Natural killer cell (primary cell): ENCODE measurements around the gene MRGPRE. TPM values are rescaled to one million over a fixed set of nuclear protein-coding genes. Genes with fewer than 3 reads are reported as not detected.
"Not testable (repeated sequence)": the region's sequence is repeated elsewhere in the genome, so short reads cannot be mapped to it uniquely, and the experiment has no call there.

Experiments used
- ATAC-seq, 3 donors: fragments of 150-1000 bp in 2 of 3; fragments of 200-7000 bp in 1 of 3; cut with Tn5 transposase; 1 replicate in 1 of 3; 2 replicates in 2 of 3; pipeline ENCODE4 v1.10.0; 2021; ENCODE audit warnings: mild to moderate bottlenecking in 2 of 3, moderate library complexity in 2 of 3
- DNase-seq, 2 donors: peaks; one replicate each; pipeline versions ENCODE4 v3.0.0 to v3.0.0-alpha.2; 2013 to 2021; ENCODE audit warnings: mixed read lengths in 1 of 2
- H3K27ac ChIP-seq: one replicate; pipeline ENCODE4 v1.5.1; 2013; ENCODE audit warnings: mild to moderate bottlenecking, low read length
- H3K27me3 ChIP-seq: one replicate; pipeline ENCODE4 v1.6.1; 2013; ENCODE audit warnings: low read length; ENCODE audit not compliant: control insufficient read depth, insufficient read depth
- H3K36me3 ChIP-seq: one replicate; pipeline ENCODE4 v1.6.1; 2013; ENCODE audit warnings: low read length; ENCODE audit not compliant: control insufficient read depth, insufficient read depth
- H3K4me1 ChIP-seq: one replicate; pipeline ENCODE4 v1.6.1; 2013; ENCODE audit warnings: low read length; ENCODE audit not compliant: control insufficient read depth, insufficient read depth
- H3K4me3 ChIP-seq: one replicate; pipeline ENCODE4 v1.5.1; 2013; ENCODE audit warnings: low read length
- H3K9me3 ChIP-seq: one replicate; pipeline ENCODE4 v1.6.1; 2013; ENCODE audit warnings: low read length; ENCODE audit not compliant: control insufficient read depth, insufficient read depth
- H3K27ac Mint-ChIP-seq, 2 donors: one replicate each; pipeline ENCODE4 v1.8.0; 2022; ENCODE audit warnings: mild to moderate bottlenecking in 2 of 2, mixed read lengths in 2 of 2, moderate library complexity in 1 of 2
- H3K27me3 Mint-ChIP-seq, 2 donors: one replicate each; pipeline ENCODE4 v1.8.0; 2022; ENCODE audit warnings: low read depth in 2 of 2, mixed read lengths in 2 of 2
- H3K36me3 Mint-ChIP-seq: one replicate; pipeline ENCODE4 v1.8.0; 2022; ENCODE audit warnings: mixed read lengths
- H3K4me1 Mint-ChIP-seq, 2 donors: one replicate each; pipeline ENCODE4 v1.8.0; 2022; ENCODE audit warnings: mixed read lengths in 2 of 2
- H3K4me3 Mint-ChIP-seq: one replicate; pipeline ENCODE4 v1.8.0; 2022; ENCODE audit warnings: mild to moderate bottlenecking, moderate library complexity, mixed read lengths
- H3K9me3 Mint-ChIP-seq, 2 donors: one replicate each; pipeline ENCODE4 v1.8.0; 2022; ENCODE audit warnings: mixed read lengths in 2 of 2
- WGBS: methylation state at CpG from one replicate; pipeline ENCODE4 v1.1.7; 2013; ENCODE audit warnings: missing lambda C conversion rate; ENCODE audit not compliant: insufficient coverage; 5-methylcytosine and 5-hydroxymethylcytosine counted together
- intact Hi-C: fragments of 100-400 bp; cut with micrococcal nuclease; formaldehyde crosslinking; loops from one replicate; pipeline ENCODE4 v1.14.2; 2022
- total RNA-seq, 4 donors: library from RNA; stranded (reverse); fragments of 120-200 nt in 1 of 4; gene quantifications; one replicate each; pipeline versions ENCODE4 v1.2.3 to v1.2.4, GENCODE V29; 2013 to 2022
- TF ChIP-seq, protein P1 (sequence below): fragments of 200-600 bp; IDR thresholded peaks from one replicate; pipeline ENCODE4 v1.8.0; 2022; ENCODE audit warnings: antibody characterized with exemption

Gene MRGPRE, protein sequence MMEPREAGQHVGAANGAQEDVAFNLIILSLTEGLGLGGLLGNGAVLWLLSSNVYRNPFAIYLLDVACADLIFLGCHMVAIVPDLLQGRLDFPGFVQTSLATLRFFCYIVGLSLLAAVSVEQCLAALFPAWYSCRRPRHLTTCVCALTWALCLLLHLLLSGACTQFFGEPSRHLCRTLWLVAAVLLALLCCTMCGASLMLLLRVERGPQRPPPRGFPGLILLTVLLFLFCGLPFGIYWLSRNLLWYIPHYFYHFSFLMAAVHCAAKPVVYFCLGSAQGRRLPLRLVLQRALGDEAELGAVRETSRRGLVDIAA
- total RNA-seq, result not detected
- total RNA-seq (2013), result not detected

DNA sequence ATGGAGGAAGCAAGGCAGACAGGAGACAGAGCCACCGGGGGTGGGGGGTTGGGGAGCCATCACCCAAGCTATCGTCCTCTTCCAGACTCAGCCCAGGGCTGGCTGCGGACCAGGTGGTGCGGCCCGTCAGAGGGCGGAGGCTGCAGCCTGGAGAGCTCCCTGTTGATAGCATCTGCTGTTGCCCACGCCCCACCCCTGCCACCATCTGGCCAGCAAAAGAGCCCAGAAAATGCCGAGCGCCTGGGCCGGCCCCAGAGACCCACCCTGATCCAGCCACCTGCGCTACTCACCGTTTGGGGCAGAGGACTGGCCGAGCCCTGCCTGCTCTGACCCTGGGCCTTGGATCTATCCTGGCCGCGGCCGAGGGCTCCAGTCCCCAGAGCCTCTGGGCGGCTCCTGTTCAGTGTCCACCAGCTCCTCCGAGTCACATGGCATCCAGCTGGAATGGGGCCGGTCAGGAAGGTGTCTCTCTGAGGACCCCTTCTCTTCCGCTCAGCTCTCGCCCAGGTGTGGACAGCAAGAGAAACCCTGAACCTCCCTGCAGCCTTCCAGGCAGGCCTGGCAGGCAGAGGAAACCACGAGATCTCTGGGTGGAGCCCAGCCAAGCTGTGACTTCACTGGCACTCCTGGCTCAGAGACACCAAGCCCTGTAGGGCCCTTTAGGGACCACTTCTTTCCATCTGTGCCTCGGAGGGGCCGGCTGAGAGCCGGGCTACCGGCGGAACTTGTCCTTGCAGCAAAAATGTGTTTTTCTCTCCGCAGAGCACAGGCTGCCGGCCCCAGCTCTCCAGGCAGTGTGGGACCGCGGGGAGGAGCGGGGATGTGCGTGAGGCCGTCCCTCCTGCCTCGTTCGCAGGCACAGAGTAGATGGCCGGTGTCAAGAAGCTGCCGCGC lies at the start of gene MRGPRE:
Gene MRGPRE (minus strand): TSS at position 567 of the 894 bp plus-strand sequence. CDS start 3,618 bp downstream, outside the sequence.
- no peak for ATAC-seq
- 85% methylated on average over 39 of the region's 39 CpGs for WGBS

DNA sequence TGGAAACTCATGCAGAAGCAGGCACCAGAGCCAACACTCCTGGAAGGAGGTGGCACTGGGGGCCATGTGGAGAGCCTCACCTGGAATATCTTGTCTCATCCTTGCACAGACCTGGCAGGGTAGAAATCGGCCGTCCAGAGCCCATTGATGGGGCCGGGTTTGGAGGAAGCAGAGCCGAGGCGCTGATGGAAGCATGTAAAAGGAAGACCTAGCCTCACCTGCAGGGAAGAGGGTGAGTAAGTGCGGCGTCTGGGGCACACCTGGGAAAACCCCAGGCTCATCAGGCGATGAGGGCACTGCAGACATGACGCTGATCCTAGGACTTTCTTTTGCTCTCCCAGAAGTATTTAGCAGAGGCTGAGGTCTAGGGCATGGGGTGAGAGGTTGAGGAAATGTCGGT lies 48.9 kb upstream of the MRGPRE start:
- H3K27ac ChIP-seq, H3K9me3 Mint-ChIP-seq, H3K4me1 ChIP-seq, H3K27me3 ChIP-seq, intact Hi-C loops, H3K36me3 ChIP-seq, DNase-seq, H3K4me1 Mint-ChIP-seq, H3K9me3 ChIP-seq, H3K27me3 Mint-ChIP-seq, H3K27ac Mint-ChIP-seq, H3K36me3 Mint-ChIP-seq, H3K4me3 Mint-ChIP-seq, H3K4me3 ChIP-seq, ATAC-seq: not testable (repeated sequence)
- WGBS, result no CpG with 5 or more reads among the region's 10 CpGs

More for the DNA sequence above, at the start of gene MRGPRE:
- Mint-ChIP-seq H3K4me1 (no peaks in the 10 kb centered on the region), H3K4me3 (no peak within 1 kb of the TSS), H3K27me3 (peaks cover 15 to 17% of the 10 kb centered on the region in 2 donors), H3K36me3 (no peaks in the 10 kb centered on the region), H3K9me3 (no peaks in the 10 kb centered on the region), H3K27ac (no peak within 1 kb of the TSS)
- TF ChIP-seq, protein P1, sequence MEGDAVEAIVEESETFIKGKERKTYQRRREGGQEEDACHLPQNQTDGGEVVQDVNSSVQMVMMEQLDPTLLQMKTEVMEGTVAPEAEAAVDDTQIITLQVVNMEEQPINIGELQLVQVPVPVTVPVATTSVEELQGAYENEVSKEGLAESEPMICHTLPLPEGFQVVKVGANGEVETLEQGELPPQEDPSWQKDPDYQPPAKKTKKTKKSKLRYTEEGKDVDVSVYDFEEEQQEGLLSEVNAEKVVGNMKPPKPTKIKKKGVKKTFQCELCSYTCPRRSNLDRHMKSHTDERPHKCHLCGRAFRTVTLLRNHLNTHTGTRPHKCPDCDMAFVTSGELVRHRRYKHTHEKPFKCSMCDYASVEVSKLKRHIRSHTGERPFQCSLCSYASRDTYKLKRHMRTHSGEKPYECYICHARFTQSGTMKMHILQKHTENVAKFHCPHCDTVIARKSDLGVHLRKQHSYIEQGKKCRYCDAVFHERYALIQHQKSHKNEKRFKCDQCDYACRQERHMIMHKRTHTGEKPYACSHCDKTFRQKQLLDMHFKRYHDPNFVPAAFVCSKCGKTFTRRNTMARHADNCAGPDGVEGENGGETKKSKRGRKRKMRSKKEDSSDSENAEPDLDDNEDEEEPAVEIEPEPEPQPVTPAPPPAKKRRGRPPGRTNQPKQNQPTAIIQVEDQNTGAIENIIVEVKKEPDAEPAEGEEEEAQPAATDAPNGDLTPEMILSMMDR, result no peak
- no peaks in the 10 kb centered on the region for H3K27me3 ChIP-seq
- intact Hi-C loops, result no loop called here
- no peak within 1 kb of the TSS for H3K4me3 ChIP-seq
- no peak for DNase-seq
- no peaks in the 10 kb centered on the region for H3K36me3 ChIP-seq
- H3K4me1 ChIP-seq, result no peaks in the 10 kb centered on the region
- no peak within 1 kb of the TSS for H3K27ac ChIP-seq
- no peaks in the 10 kb centered on the region for H3K9me3 ChIP-seq

DNA sequence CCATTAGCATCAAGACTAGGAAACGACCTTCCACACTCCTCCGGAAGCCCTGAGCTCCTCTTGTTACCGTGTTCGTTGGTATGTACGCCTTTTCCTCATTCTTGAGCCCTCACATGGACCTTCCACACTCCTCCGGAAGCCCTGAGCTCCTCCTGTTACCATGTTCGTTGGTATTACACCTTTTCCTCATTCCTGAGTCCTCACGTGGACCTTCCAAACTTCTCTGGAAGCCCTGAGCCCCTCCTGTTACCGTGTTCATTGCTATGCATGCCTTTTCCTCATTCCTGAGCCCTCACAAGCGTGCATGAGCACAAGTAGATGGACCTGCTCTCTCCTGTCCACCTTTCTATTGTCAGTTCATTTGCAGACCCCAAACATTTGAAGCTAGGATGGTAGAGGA lies 48.4 kb upstream of the MRGPRE start:
- H3K27me3 Mint-ChIP-seq, DNase-seq, H3K36me3 Mint-ChIP-seq, H3K4me3 ChIP-seq, H3K4me1 Mint-ChIP-seq, H3K9me3 Mint-ChIP-seq, H3K27me3 ChIP-seq, H3K27ac Mint-ChIP-seq, H3K27ac ChIP-seq, H3K4me1 ChIP-seq, H3K4me3 Mint-ChIP-seq, ATAC-seq, intact Hi-C loops, H3K9me3 ChIP-seq, H3K36me3 ChIP-seq: not testable (repeated sequence)
- WGBS, result no CpG with 5 or more reads among the region's 10 CpGs

DNA sequence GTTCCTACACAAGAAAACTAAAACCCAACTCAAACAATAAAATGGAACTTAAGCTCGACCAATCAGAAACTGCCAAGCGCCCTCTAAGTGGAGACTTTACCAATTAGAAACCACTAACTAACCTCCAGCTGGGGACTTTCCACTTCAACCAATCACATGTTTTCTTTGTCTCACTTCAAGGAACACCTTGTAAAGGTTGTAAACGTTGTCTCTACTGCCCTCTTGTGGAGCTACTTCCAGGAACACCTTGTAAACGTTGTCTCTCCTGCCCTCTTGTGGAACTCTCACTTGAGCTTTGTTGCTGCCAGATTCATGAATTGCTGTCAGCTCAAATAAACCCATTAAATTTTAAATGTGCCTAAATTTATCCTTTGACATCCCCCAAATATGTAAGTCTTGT lies 46.7 kb upstream of the MRGPRE start:
- H3K27ac Mint-ChIP-seq, H3K4me1 Mint-ChIP-seq, H3K4me3 Mint-ChIP-seq, H3K9me3 Mint-ChIP-seq, H3K27me3 Mint-ChIP-seq, H3K27me3 ChIP-seq, DNase-seq, intact Hi-C loops, H3K36me3 Mint-ChIP-seq, H3K36me3 ChIP-seq, H3K27ac ChIP-seq, H3K4me1 ChIP-seq, H3K9me3 ChIP-seq, H3K4me3 ChIP-seq: not testable (repeated sequence)
- ATAC-seq, result peak; percentile 81 to 99 (median 94)
- WGBS, result no CpG with 5 or more reads among the region's 4 CpGs

DNA sequence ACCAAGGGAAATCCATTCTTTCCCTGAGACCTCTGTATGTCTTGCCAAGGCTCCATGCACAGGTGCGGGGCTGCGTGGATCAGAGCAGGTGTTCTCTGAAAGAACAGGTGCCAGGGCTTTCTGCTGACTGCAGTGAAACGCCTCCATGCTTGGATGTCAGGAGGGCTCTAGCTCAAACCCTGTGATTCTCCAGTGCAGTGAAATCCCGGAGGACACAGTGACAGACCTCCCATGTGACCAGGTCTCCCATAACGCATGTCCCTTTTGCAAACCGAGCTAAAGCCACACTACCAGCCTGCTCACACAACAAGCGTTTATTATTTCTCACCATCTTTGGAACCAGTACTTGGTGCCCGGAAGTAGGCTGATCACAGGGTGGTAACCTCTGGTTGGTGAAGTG lies 41.4 kb upstream of the MRGPRE start:
- H3K36me3 Mint-ChIP-seq, H3K9me3 Mint-ChIP-seq, DNase-seq, H3K4me3 ChIP-seq, H3K4me1 ChIP-seq, H3K36me3 ChIP-seq, H3K27ac ChIP-seq, H3K9me3 ChIP-seq, H3K27me3 Mint-ChIP-seq, intact Hi-C loops, H3K27ac Mint-ChIP-seq, H3K4me1 Mint-ChIP-seq, H3K4me3 Mint-ChIP-seq, ATAC-seq, H3K27me3 ChIP-seq: not testable (repeated sequence)
- WGBS, result 83% methylated on average over 1 of the region's 8 CpGs

DNA sequence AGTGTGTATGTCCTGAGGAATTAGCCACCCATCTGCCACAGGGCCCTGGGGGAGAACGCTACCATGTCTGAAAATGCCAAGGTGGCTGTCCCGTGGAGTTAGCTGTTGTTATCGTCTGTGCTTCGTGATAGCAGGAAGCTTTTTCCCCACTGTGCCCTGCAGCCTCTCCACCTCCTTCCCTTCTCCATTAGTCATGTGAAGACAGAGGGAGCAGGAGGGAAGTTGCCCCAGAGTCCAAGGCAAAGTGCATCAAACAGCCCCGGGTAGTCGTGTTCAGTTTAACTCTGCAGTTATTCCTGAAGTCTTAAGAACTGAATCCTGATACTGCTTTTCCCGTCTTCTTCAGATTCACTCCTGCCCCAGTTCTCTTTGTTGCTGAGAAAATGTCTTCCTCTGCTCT lies 30.3 kb upstream of the MRGPRE start:
- H3K36me3 ChIP-seq, H3K4me1 ChIP-seq, H3K4me1 Mint-ChIP-seq, H3K27ac Mint-ChIP-seq, H3K4me3 Mint-ChIP-seq, intact Hi-C loops, DNase-seq, H3K27ac ChIP-seq, H3K4me3 ChIP-seq, H3K36me3 Mint-ChIP-seq, H3K27me3 ChIP-seq, ATAC-seq, H3K27me3 Mint-ChIP-seq, H3K9me3 Mint-ChIP-seq, H3K9me3 ChIP-seq: not testable (repeated sequence)
- WGBS, result no CpG with 5 or more reads among the region's 7 CpGs

DNA sequence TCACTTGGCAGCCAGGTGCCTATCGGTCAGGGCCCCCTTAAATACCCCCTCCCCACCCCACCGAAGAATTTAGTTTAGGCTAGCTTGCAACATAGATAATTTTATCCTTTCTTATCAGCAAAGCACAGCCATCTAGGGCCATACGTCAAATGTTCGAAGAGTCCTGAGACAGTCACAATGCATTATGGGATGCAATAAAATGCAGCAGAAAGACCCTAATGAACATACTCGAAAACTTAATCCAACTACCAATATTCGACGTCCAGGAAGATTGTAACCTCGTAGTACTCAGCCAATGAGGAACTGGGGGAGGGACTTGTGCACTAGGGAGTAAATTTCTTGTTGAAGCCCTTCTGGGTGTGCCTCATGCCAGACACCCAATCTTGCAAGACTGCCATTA lies 29.6 kb upstream of the MRGPRE start:
- H3K36me3 Mint-ChIP-seq, H3K27ac Mint-ChIP-seq, H3K9me3 ChIP-seq, ATAC-seq, H3K4me1 Mint-ChIP-seq, intact Hi-C loops, H3K36me3 ChIP-seq, H3K27me3 Mint-ChIP-seq, H3K4me1 ChIP-seq, H3K4me3 Mint-ChIP-seq, H3K27ac ChIP-seq, H3K27me3 ChIP-seq, H3K4me3 ChIP-seq, H3K9me3 Mint-ChIP-seq, DNase-seq: not testable (repeated sequence)
- WGBS, result no CpG with 5 or more reads among the region's 8 CpGs
